Stimulated activated CD8-positive, alpha-beta memory T cell treated with anti-CD3 and anti-CD28 coated beads, Interleukin-2, amount 100 ng/mL, for 48 hours (primary cell): ENCODE measurements around the gene CTNND2.

Experiments
- DNase-seq, 2 donors: peaks; one replicate each; pipeline ENCODE4 v3.0.0-alpha.2; 2020; ENCODE audit warnings: low read depth in 2 of 2

The CTNND2 gene

GRCh38 chr5:11520241-11520930 lies 383.9 kb downstream of the CTNND2 start:
- DNase-seq, result no peak

- DNase-seq, result no peak
Observed at GRCh38 chr5:11519236-11519635, 385.0 kb downstream of the CTNND2 start.

- DNase-seq, result no peak
Observed at GRCh38 chr5:11518676-11519075, 385.6 kb downstream of the CTNND2 start.

- DNase-seq, result no peak
Observed at GRCh38 chr5:11514705-11515432, 389.4 kb downstream of the CTNND2 start.

DNA sequence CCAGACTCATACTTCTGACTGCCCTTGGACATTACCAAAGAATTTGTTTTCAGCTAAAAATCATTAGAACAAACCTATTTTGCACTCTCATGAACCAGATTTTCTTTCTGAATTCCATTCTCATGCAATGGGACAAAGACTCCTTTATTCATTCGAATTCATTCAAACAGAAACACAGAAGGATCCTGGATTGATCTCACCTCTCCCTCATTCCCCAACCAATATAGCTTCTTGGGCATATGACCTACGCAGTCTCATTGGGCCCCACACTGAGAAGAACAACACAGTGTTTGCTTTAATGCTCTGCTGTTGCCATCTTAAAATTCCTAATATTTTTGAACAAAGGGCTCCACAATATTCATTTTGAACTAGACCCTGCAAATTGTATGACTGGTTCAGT lies 392.4 kb downstream of the CTNND2 start:
- no peak for DNase-seq

DNA sequence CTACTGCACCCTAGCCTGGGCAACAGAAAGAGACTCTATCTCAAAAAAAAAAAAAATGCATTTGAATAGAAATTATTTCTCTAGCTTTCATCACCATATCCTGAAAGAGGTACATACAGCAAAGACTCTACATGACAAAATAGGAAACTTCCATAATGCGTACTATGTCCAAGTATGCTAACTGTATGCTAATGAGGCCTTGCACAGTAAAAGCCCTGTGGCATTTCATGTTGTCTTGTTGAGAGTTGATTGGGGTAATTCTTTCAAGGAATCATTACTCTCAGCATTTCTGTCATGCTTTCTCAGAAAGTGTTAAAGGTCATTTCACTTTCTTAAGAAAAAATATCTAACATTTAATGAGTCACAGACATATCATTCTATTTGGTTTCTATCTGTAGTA lies 393.4 kb downstream of the CTNND2 start:
- DNase-seq, result no peak

DNA sequence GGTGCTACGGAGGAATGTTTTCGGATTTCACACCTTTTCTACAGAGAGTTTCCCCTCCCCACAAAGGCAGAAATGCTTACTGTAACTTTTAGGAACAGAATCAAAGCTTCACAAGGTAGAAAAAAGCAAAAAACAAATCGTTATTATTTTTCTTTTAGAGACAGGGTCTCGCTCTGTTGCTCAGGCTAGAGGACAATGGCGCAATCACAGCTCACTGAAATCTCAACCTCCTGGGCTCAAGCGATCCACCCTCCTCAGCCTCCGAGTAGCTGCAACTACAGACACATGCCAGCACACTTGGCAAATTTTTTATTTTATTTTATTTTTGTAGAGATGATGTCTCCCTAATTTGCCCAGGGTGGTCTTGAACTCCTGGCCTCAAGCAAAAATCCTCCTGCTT lies 394.5 kb downstream of the CTNND2 start:
- DNase-seq, result no peak

DNA sequence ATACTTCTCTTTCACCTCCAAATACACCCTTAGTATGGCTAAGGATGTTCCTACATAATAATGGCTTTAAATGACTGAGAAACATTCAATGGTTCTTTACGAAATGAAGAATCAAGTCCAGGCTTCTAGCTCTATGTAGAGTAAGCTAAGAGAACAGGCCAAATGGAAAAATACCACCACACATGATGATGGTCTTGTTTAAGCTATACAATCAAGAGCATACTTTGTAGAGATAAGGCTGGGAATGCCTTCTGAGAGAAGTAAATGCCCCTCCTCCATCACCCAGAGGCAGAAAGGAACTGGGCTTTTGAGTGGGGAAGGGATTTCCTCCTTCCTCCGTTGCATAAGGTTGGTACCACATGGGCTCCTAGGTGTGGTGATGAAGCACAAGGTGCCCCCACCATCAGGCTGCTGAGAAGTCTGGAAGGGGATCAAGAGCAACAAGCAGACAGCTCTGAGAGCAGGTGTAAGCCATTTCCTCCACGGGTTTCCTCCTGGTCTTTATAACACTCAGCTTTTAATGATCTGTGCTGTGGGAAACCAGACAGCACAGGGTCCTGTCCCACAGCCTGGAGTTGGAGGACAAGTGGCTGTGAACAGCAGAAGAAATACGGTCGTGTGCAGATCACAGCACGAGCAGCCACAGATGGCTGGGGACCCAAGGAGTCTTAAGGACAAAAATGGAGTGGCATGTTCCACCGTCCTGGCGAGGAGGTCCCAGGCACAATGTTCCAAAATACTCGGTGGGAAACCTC lies 396.9 kb downstream of the CTNND2 start:
- DNase-seq, result no peak

DNA sequence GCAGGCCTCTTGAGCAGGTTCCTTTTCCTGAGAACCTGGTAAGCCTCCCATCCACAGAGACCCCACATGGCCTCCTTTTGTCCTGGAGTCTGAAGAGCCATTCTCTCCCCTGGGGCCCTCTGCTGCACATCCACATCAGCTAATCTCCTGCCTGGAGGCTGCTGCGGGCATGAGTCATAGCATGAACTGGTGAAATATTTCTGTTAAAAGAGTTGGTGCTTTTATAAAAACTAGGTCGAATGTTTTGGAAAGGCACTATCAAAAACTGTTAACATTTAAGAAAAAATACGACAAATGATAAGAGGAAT lies 399.4 kb downstream of the CTNND2 start:
- no peak for DNase-seq

DNA sequence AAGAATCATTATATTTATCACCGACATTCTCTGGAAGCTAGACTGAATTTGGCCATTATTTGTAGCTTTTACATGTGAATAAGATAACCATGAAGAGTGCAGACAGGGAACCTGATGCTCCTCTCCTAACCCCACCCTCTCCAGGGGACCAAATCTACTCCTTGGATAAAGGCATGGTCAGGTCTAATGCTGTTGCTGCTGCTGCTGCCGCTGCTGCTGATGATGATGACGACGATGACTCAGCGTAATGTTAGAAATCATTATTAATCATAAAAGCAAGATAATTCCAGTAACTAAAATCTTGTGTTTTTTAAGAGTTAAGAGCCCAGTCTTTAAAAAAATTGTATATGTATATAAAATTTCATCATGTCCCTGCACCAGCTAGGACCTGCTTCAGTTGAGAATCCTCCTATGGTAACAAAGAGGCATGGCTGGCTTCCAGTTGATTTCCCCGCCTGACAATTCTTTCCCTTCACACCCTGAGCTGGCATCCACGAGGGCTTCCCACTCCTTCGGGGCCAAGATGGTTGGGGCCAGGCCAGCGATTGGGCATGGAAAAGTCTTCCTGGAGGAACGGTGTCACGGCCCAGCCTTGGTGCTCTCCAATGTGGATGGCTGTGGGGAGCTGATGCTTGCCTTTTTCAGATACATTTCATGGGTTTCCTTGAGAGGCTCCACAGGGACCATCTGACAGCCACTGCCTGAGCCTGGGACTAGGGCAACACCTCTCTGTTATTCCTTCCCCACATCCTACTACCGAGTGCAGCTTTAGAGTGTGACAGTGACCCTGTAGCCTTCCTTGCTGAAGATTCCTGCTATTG lies 400.0 kb downstream of the CTNND2 start:
- DNase-seq, result no peak

GRCh38 chr5:11502783-11503182 lies 401.5 kb downstream of the CTNND2 start:
- DNase-seq, result no peak

- no peak for DNase-seq
Observed at GRCh38 chr5:11497651-11498050, 406.6 kb downstream of the CTNND2 start.

DNA sequence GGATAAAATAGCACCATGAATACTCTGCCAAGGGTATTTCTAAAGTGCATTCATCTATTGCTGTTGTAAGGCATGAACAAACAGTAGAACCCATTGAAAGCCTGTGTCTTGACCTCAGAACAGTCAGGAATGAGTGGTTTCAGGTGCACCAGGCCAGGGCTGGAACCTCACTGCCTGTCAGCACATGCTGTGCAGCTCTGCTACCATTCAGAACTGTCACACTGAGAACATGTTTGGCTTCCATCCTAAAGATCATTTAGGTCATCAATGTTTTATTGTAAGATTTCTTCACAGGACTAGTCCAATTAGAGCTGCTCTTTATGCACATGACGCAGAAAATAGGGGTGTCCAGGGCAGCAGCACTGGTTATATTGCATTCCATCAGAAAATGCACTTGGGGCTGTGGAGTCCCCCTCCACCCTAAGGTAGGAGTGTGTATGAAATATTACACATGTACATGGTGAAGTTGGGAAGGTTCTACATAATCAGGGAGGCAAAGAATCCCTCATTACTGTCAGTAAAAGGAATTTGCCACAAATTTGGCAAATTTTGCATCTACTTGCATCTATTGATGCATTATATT lies 408.0 kb downstream of the CTNND2 start:
- DNase-seq, result no peak

DNA sequence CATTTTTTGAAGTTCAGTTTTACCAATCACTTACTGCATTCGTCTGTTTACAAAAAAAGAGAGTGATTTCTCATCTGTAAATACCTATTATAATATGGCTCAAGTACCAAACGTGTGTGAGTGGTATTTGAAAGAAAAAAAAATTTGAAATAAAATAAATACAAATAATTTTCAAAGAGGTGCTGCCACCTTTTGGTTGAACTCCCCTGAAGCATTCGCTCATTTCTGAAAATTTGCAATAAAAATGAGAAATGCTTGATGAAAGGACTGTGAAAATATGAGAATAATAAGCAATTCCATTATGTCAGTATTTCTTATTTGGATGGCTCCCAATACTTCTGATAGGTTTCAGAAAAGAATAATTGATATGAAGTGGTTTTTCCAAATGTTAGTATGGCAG lies 409.9 kb downstream of the CTNND2 start:
- no peak for DNase-seq

DNA sequence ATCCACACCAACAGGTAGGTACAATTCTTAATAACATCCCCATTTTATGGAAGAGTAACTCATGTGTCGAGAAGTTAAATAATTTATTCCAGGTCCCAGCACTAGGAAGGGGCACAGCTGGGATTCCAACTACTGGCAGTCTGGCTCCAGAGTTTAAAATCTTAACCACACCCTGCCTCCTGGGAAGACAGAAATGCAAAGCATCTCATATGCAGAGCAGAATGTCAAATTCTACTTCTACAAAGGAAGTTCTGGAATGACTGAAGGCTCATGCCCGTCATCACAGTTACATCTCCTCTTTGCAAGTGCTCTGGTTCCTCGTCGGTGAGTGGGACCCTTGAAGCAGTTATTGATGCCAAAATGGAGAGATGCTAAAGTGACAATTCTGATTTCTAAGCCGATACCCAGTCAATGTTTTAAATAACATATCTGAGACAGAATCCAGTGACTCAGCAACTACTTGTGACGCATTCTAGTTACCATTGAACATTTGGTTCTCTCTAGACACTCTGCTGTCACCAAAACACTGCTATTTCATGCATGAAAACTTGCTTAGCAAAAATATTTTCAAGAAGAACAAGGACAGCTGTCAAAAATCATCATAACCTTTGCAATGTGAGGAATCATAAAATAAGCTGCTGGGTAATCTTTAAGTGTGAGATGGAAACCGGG lies 412.7 kb downstream of the CTNND2 start:
- DNase-seq, result no peak

- DNase-seq, result no peak
Observed at GRCh38 chr5:11483630-11484029, 420.6 kb downstream of the CTNND2 start.

DNA sequence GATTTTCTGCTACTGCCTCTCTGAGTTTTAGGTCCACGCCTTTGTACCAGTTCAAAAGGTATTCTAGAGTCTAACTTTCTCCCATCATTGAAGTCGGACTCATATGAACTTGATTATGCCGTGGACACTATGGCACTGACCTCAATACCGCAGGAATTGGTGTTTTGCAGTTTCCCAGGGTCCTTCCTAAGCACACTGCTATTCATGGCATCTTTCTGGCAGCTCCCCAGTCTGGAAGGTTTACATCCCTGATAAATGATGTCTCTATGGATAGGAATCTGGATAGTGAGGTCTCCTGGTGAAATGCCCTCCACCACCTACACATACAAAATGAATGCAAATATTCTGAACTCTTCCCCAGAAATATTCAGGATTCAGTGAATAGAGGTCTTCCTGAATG lies 422.2 kb downstream of the CTNND2 start:
- DNase-seq, result no peak

DNA sequence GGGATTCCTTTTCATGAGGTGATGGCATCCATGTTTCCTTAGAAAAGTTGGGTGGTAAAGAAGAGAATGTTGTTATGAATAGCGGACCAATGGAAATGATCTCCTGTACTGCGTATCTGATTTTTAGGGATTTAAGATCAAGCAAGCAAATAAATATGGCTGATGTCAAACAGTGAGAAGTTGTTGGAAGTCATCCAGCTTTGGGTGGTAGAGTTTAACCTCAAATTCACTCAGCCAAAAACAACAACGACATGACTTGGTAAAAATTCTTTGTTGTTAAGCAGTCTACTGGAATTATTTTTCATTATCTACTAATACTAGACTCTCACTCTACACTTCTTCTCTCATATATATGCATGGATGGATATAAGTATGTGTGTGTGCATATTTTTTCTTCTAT lies 426.5 kb downstream of the CTNND2 start:
- DNase-seq, result no peak

DNA sequence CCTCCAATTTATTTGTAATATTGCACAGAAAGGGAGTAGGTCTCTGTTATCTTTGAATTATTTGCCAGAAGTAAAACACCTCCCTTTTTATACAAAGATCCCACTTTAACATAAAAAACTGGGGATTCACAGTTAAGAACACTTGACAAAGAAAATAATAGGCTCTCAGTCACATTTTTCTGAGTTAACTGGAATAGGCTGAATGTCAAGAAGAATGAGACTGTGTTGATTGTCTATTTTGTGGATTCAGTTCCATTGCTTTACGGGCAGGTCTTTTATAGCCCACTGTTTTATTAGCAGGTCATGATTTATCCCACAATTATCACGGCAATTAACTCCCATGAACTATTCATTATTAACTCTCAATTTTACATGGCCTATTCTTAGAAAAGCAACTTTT lies 427.4 kb downstream of the CTNND2 start:
- DNase-seq, result no peak

DNA sequence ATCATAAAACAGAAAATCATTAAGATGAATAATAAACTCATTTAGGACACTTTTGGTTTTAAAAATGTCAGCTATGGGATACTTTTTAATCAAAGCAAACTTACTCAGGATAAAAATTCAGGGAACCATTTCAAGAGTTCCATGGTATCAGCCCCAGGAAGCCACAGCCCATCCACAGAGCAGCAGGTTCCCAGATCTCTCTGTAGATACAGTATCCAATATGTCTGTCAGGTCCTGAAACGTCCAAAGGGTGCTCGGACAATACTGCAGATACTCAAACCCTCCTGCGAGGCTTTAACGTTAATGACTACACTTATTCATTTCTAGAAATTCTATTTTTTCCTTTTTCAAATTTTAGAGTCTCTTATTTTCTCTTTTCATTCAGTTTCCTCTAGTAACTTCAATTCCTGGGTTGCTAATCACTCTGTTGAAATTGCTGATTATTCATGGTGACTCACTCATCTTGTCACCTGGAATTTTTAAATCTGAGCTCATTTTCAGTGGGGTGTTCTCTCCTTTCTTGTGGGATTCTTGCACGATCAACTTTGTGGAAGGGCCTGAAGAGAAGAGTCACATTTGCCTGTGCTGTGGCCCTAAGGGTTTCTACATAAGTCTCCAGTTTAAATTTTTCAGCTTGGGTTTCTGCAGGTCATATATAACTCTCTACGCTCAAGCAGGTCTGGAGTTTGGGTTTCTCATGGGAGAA lies 435.8 kb downstream of the CTNND2 start:
- no peak for DNase-seq

DNA sequence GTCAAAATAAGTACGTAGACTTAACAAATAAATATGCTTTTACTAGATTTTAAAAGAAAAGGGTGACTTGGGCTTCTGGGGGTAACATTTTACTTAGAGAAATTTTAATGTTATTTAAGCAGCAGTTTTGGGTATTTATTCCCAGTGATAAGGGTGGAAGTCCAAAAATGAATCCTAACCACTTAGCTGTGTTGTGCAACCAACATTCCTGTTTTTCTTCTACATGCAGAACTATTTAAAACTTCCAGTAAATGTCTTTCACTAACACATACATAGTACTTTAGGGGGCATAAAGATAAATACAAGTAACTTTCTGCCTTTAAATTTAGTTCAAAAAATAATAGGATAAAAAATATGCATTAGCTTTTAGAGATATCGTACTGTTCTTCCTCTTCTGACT lies 436.7 kb downstream of the CTNND2 start:
- DNase-seq, result no peak
